B cell (primary cell): ENCODE results near the gene IMPA2. TPM values are rescaled to one million over a fixed set of nuclear protein-coding genes. Genes with fewer than 3 reads are reported as not detected.

Experiments
- ATAC-seq: fragments of 200-7000 bp; cut with Tn5 transposase; one replicate; pipeline ENCODE4 v1.10.0; 2021; ENCODE audit warnings: low read depth, mild to moderate bottlenecking, moderate number of reproducible peaks, moderate library complexity
- CTCF ChIA-PET: fragments of 350-600 bp; sonication (Branson Sonifier 250); formaldehyde crosslinking; loops from one replicate; lab custom pipeline; 2021; ENCODE audit warnings: antibody characterized with exemption, inconsistent platforms; lab: Charles Lee
- POLR2A ChIA-PET: fragments of 350-600 bp; sonication (Branson Sonifier 250); formaldehyde crosslinking; loops from one replicate; lab custom pipeline; 2021; ENCODE audit warnings: antibody characterized with exemption; lab: Charles Lee
- DNase-seq: peaks from one replicate; pipeline ENCODE4 v3.0.0; 2013
- H2AFZ ChIP-seq: 2 replicates; pipeline ENCODE4 v1.6.1; 2012; ENCODE audit warnings: mild to moderate bottlenecking, low read depth, low read length; ENCODE audit not compliant: insufficient read depth, poor library complexity, severe bottlenecking
- H3K27ac ChIP-seq, 2 donors: 1 replicate in 1 of 2; 2 replicates in 1 of 2; pipeline ENCODE4 v1.5.1; 2012 to 2013; ENCODE audit warnings: low read length in 2 of 2, mild to moderate bottlenecking in 2 of 2, moderate library complexity in 1 of 2
- H3K27me3 ChIP-seq, 4 experiments: fragments of 200-600 bp in 1 of 4; sonication (generic) in 1 of 4; replicated peaks in 1 of 4; 1 replicate in 2 of 4; 2 replicates in 2 of 4; pipeline versions ENCODE4 v1.6.1 to v1.7.0; 2013 to 2016; ENCODE audit warnings: low read length in 3 of 4, mild to moderate bottlenecking in 2 of 4, mixed read lengths in 1 of 4, moderate library complexity in 1 of 4; ENCODE audit not compliant: insufficient read depth in 4 of 4, control insufficient read depth in 3 of 4; ENCODE audit errors: control extremely low read depth in 1 of 4
- H3K36me3 ChIP-seq, 2 experiments: replicated peaks in 1 of 2; 1 replicate in 1 of 2; 2 replicates in 1 of 2; pipeline versions ENCODE4 v1.6.1 to v1.7.1; 2013; ENCODE audit warnings: low read length in 1 of 2; ENCODE audit not compliant: insufficient read depth in 2 of 2, control insufficient read depth in 1 of 2; ENCODE audit errors: control extremely low read depth in 1 of 2, extremely low read depth in 1 of 2
- H3K4me1 ChIP-seq, 2 donors: fragments of 200-600 bp in 1 of 2; sonication (generic) in 1 of 2; 1 replicate in 1 of 2; 2 replicates in 1 of 2; pipeline versions ENCODE4 v1.5.1 to v1.6.1; 2013 to 2017; ENCODE audit warnings: low read length in 2 of 2; ENCODE audit not compliant: control insufficient read depth in 2 of 2, insufficient read depth in 2 of 2
- H3K4me2 ChIP-seq: replicated peaks from 2 replicates; pipeline ENCODE3; 2012; ENCODE audit warnings: mild to moderate bottlenecking, low read depth, low read length; ENCODE audit not compliant: poor library complexity, severe bottlenecking
- H3K4me3 ChIP-seq, 5 experiments: fragments of 200-600 bp in 1 of 5; sonication (generic) in 1 of 5; 1 replicate in 3 of 5; 2 replicates in 2 of 5; pipeline versions ENCODE4 v1.5.1 to v1.7.0; 2011 to 2016; ENCODE audit warnings: low read length in 4 of 5, mild to moderate bottlenecking in 4 of 5, low read depth in 2 of 5, control low read depth in 1 of 5, moderate library complexity in 1 of 5; ENCODE audit not compliant: insufficient read depth in 1 of 5; ENCODE audit errors: control extremely low read depth in 1 of 5, extremely low read depth in 1 of 5
- H3K79me2 ChIP-seq: fragments of 200-600 bp; sonication (generic); one replicate; pipeline ENCODE4 v1.6.0; 2016; ENCODE audit warnings: low read length; ENCODE audit not compliant: control insufficient read depth, insufficient read depth
- H3K9ac ChIP-seq: fragments of 200-600 bp; sonication (generic); 2 replicates; pipeline ENCODE4 v1.6.1; 2017; ENCODE audit warnings: mild to moderate bottlenecking, low read length, moderate library complexity
- H3K9me3 ChIP-seq, 3 donors: one replicate each; pipeline versions ENCODE4 v1.6.1 to v1.7.1; 2013; ENCODE audit warnings: low read length in 2 of 3; ENCODE audit not compliant: control insufficient read depth in 2 of 3, insufficient read depth in 1 of 3; ENCODE audit errors: control extremely low read depth in 1 of 3
- H4K20me1 ChIP-seq: 2 replicates; pipeline ENCODE4 v1.6.0; 2012; ENCODE audit warnings: mild to moderate bottlenecking, low read length; ENCODE audit not compliant: insufficient read depth, control insufficient read depth, poor library complexity, severe bottlenecking
- H3K27ac Mint-ChIP-seq: one replicate; pipeline ENCODE4 v1.8.0; 2021; ENCODE audit warnings: mixed read lengths
- H3K27me3 Mint-ChIP-seq: one replicate; pipeline ENCODE4 v1.8.0; 2021; ENCODE audit warnings: mixed read lengths
- H3K4me1 Mint-ChIP-seq: one replicate; pipeline ENCODE4 v1.8.0; 2021; ENCODE audit warnings: mixed read lengths
- H3K4me3 Mint-ChIP-seq: one replicate; pipeline ENCODE4 v1.8.0; 2021; ENCODE audit warnings: mixed read lengths
- H3K9me3 Mint-ChIP-seq: one replicate; pipeline ENCODE4 v1.8.0; 2022; ENCODE audit warnings: mixed read lengths; ENCODE audit not compliant: insufficient read depth
- CTCF ChIP-seq: fragments of 200-600 bp; IDR thresholded peaks from one replicate; pipeline ENCODE4 v1.8.0; 2022; ENCODE audit warnings: antibody characterized with exemption, mild to moderate bottlenecking
- EZH2 ChIP-seq: IDR thresholded peaks from 2 replicates; pipeline ENCODE4 v1.6.1; 2012; ENCODE audit warnings: borderline replicate concordance, low read depth, mild to moderate bottlenecking, moderate library complexity, low read length; ENCODE audit not compliant: insufficient read depth, poor library complexity, severe bottlenecking
- WGBS: methylation state at CpG from one replicate; pipeline ENCODE4 v1.1.5; 2013; ENCODE audit warnings: missing lambda C conversion rate; ENCODE audit not compliant: insufficient coverage; 5-methylcytosine and 5-hydroxymethylcytosine counted together
- intact Hi-C: fragments of 100-400 bp; cut with micrococcal nuclease; formaldehyde crosslinking; loops from one replicate; pipeline ENCODE4 v1.10.0; 2022
- polyA plus RNA-seq: library from polyadenylated mRNA; depleted of rRNA; stranded (reverse); fragments of >200 nt; gene quantifications from 2 replicates; pipeline ENCODE4 v1.2.3, GENCODE V29; 2012
- total RNA-seq, 2 donors: library from RNA; stranded (reverse); fragments of 120-200 nt in 1 of 2; gene quantifications; 1 replicate in 1 of 2; 2 replicates in 1 of 2; pipeline versions ENCODE4 v1.2.3 to v1.2.4, GENCODE V29; 2013 to 2022

The IMPA2 gene
- total and polyA plus RNA-seq, 2 donors (not counting 1 experiment from before 2014, with no cell fraction given) = 8.0 to 11.7 TPM

- Histone ChIP-seq H3K36me3 (no peaks in the 10 kb centered on the region), H3K27ac (no peak overlapping the region), H3K4me1 (no peaks in the 10 kb centered on the region), H3K27me3 (no peaks in the 10 kb centered on the region), H4K20me1 (no peaks in the 10 kb centered on the region), H2AFZ (no peak overlapping the region), H3K79me2 (no peaks in the 10 kb centered on the region), H3K4me2 (no peak overlapping the region), H3K4me3 (no peak overlapping the region), H3K9ac (no peak overlapping the region), H3K9me3 (no peaks in the 10 kb centered on the region)
- Mint-ChIP-seq H3K9me3 (no peaks in the 10 kb centered on the region), H3K27ac (no peak overlapping the region), H3K27me3 (no peaks in the 10 kb centered on the region), H3K4me1 (peaks cover 9% of the 10 kb centered on the region), H3K4me3 (no peak overlapping the region)
- DNase-seq (no peak), ATAC-seq (no peak)
- WGBS = 87% methylated on average over 12 of the region's 12 CpGs
- POLR2A ChIA-PET = no interaction called here
- CTCF ChIA-PET = interaction anchor here (0.9 kb wide), 1 partner anchor 11 kb away, joined by 4 read pairs; no protein-coding TSS in a partner anchor
- intact Hi-C loops = no loop called here
- TF ChIP-seq CTCF = no peak
- TF ChIP-seq EZH2 = no peak
These were observed 25.8 kb downstream of the IMPA2 start for GRCh38 chr18:12007063-12007462.

- POLR2A ChIA-PET = no interaction called here
- Mint-ChIP-seq H3K4me3 (no peak overlapping the region), H3K27ac (no peak overlapping the region), H3K27me3 (no peaks in the 10 kb centered on the region), H3K9me3 (no peaks in the 10 kb centered on the region), H3K4me1 (peaks cover 9% of the 10 kb centered on the region)
- ATAC-seq (no peak), DNase-seq (no peak)
- Histone ChIP-seq H3K27ac (no peak overlapping the region), H3K4me3 (no peak overlapping the region), H3K4me2 (no peak overlapping the region), H3K9me3 (no peaks in the 10 kb centered on the region), H2AFZ (no peak overlapping the region), H3K4me1 (no peaks in the 10 kb centered on the region), H3K9ac (no peak overlapping the region), H4K20me1 (no peaks in the 10 kb centered on the region), H3K27me3 (no peaks in the 10 kb centered on the region), H3K36me3 (no peaks in the 10 kb centered on the region), H3K79me2 (no peaks in the 10 kb centered on the region)
- WGBS = 97% methylated on average over 13 of the region's 13 CpGs
- CTCF ChIA-PET = no interaction called here
- TF ChIP-seq EZH2 = no peak
- TF ChIP-seq CTCF = no peak
- intact Hi-C loops = no loop called here
These were observed 27.0 kb downstream of the IMPA2 start for GRCh38 chr18:12008181-12008767.
